HFFc6 (cell line): Measurements from ENCODE around the gene PRTFDC1. TPM values are rescaled to one million over a fixed set of nuclear protein-coding genes. Genes with fewer than 3 reads are reported as not detected.

ENCODE experiments used
- DNase-seq: peaks from one replicate; pipeline ENCODE4 v3.0.0-alpha.2; 2018
- H3K27ac Mint-ChIP-seq: 2 replicates; pipeline ENCODE4 v1.8.0; 2020; ENCODE audit warnings: mild to moderate bottlenecking, mixed read lengths
- H3K27me3 Mint-ChIP-seq: 2 replicates; pipeline ENCODE4 v1.8.0; 2021; ENCODE audit warnings: mild to moderate bottlenecking, moderate library complexity, mixed read lengths; ENCODE audit not compliant: insufficient read depth
- H3K36me3 Mint-ChIP-seq: 2 replicates; pipeline ENCODE4 v1.8.0; 2021; ENCODE audit warnings: low read depth, mixed read lengths
- H3K4me1 Mint-ChIP-seq: 2 replicates; pipeline ENCODE4 v1.8.0; 2020; ENCODE audit warnings: low read depth, mixed read lengths
- H3K4me3 Mint-ChIP-seq: 2 replicates; pipeline ENCODE4 v1.8.0; 2020; ENCODE audit warnings: mild to moderate bottlenecking, moderate library complexity, mixed read lengths
- H3K9me3 Mint-ChIP-seq: 2 replicates; pipeline ENCODE4 v1.8.0; 2020; ENCODE audit warnings: mild to moderate bottlenecking, mixed read lengths
- CTCF ChIP-seq: fragments of 200-600 bp; sonication (generic); IDR thresholded peaks from 2 replicates; pipeline ENCODE4 v1.5.0; 2021; ENCODE audit warnings: antibody characterized with exemption, mild to moderate bottlenecking
- total RNA-seq, 6 experiments: library from RNA; stranded (reverse); fragmentation: NEBNext Ultra II Directional; extraction: Animal tissue kit (Norgen Biotek cat#: 25700); gene quantifications; 2 replicates in 1 of 6; 3 replicates in 5 of 6; pipeline ENCODE4 v1.2.3, GENCODE V29; 2021

Gene PRTFDC1
- total RNA-seq, 6 experiments from 2014 or later = 16.2 to 32.6 (median 29.0) TPM

GRCh38 chr10:24849501-24850299, 102.7 kb downstream of the PRTFDC1 start:
- no peak overlapping the region for H3K27ac Mint-ChIP-seq
- no peak for DNase-seq
- H3K27me3 Mint-ChIP-seq = no peaks in the 10 kb centered on the region
- no peaks in the 10 kb centered on the region for H3K9me3 Mint-ChIP-seq
- peaks cover 9% of the 10 kb centered on the region; the same call in 1 of the 2 replicates for H3K36me3 Mint-ChIP-seq
- H3K4me3 Mint-ChIP-seq = no peak overlapping the region
- TF ChIP-seq CTCF = no peak
- peaks cover 12% of the 10 kb centered on the region for H3K4me1 Mint-ChIP-seq

GRCh38 chr10:24849051-24849450, 103.4 kb downstream of the PRTFDC1 start:
- no peak overlapping the region for H3K27ac Mint-ChIP-seq
- no peaks in the 10 kb centered on the region for H3K9me3 Mint-ChIP-seq
- H3K4me3 Mint-ChIP-seq = no peak overlapping the region
- peaks cover 12% of the 10 kb centered on the region for H3K4me1 Mint-ChIP-seq
- TF ChIP-seq CTCF = no peak
- no peak for DNase-seq
- H3K27me3 Mint-ChIP-seq = no peaks in the 10 kb centered on the region
- H3K36me3 Mint-ChIP-seq = peaks cover 9% of the 10 kb centered on the region; the same call in 1 of the 2 replicates

GRCh38 chr10:24848195-24848594, 104.2 kb downstream of the PRTFDC1 start:
- no peak overlapping the region for H3K27ac Mint-ChIP-seq
- no peak overlapping the region for H3K4me3 Mint-ChIP-seq
- H3K36me3 Mint-ChIP-seq = peaks cover 9% of the 10 kb centered on the region; the same call in 1 of the 2 replicates

GRCh38 chr10:24847112-24848070, 105.0 kb downstream of the PRTFDC1 start:
- no peak for DNase-seq
- Mint-ChIP-seq H3K9me3 (no peaks in the 10 kb centered on the region), H3K27me3 (no peaks in the 10 kb centered on the region), H3K4me3 (no peak overlapping the region), H3K4me1 (peaks cover 12% of the 10 kb centered on the region), H3K36me3 (peaks cover 9% of the 10 kb centered on the region; the same call in 1 of the 2 replicates), H3K27ac (no peak overlapping the region)
- TF ChIP-seq CTCF = no peak

More at GRCh38 chr10:24848195-24848594, 104.2 kb downstream of the PRTFDC1 start:
- Mint-ChIP-seq H3K9me3 (no peaks in the 10 kb centered on the region), H3K4me1 (peaks cover 12% of the 10 kb centered on the region), H3K27me3 (no peaks in the 10 kb centered on the region)
- no peak for TF ChIP-seq CTCF
- no peak for DNase-seq

GRCh38 chr10:24844742-24845141, 107.7 kb downstream of the PRTFDC1 start:
- DNase-seq = no peak
- Mint-ChIP-seq H3K27ac (no peak overlapping the region), H3K4me3 (no peak overlapping the region), H3K36me3 (no peaks in the 10 kb centered on the region), H3K27me3 (no peaks in the 10 kb centered on the region), H3K9me3 (no peaks in the 10 kb centered on the region), H3K4me1 (peaks cover 4% of the 10 kb centered on the region; the same call in 1 of the 2 replicates)
- TF ChIP-seq CTCF = no peak
